Measurements from ENCODE around the gene RP9. TPM values are rescaled to one million over a fixed set of nuclear protein-coding genes. Genes with fewer than 3 reads are reported as not detected.
A peak's percentile ranks its signal among the peaks of the same experiment; 100 is the strongest.

Gene RP9
- total and polyA plus RNA-seq, 9 of the 15 experiments (the other 6 are each of a cell fraction or from before 2014, with no cell fraction given), result 10.7 to 44.8 (median 33.4) TPM

DNA sequence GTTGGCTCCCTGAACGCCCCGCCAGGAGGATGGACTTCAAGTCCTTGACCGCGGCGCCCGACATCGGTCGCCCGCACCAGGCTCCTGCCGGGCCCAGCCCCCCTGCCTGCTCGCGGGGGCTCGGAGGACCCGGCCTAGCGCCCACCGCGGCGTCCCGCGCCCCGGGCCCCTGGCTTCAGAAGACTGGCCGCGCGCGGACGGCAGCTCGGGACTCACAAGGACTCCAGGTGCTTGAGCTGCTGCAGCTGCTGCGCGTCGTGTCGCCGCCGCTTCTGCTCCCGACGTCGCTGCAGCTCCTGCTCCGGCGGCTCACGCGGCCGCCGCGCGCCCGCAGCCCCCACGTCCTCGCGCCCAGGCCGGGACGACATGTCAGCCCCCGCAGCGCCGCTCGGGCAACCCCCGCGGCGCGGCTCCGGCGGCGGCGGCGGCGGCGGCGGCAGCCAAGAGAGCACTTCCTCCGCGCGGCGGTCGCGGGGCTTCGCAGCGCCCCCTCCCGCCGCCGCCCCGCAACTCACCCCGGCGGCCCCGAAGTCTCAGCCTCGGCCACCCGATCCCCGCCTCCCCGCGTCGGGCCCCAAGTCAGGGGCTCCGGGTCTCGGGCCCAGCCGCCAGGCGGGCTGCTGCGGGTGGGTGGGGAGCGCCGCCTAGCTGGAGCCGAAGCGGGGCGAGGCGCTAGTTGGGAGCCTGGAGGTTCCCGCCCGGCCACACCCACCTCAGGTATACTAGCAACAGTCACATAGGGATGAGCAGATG, at the start of gene RP9 (continued):
- peak; percentile 76 for TF ChIP-seq KDM5B (IDR thresholded peaks at IDR 0.05; ENCODE audit: insufficient replicate concordance, low read depth, low read length)
- no peak for TF ChIP-seq MYC (IDR thresholded peaks at IDR 0.05; ENCODE audit: low read depth, low read length)
- TF ChIP-seq MYC (CRISPR knock-in tag; IDR thresholded peaks at IDR 0.05; ENCODE audit: borderline replicate concordance, low read depth), result no peak
- no peak for TF ChIP-seq XRCC3 (IDR thresholded peaks at IDR 0.05)
- peak; percentile 41; the same call in 1 of the 2 replicates for TF ChIP-seq L3MBTL2 (IDR thresholded peaks at IDR 0.05)
- TF ChIP-seq, protein P1, sequence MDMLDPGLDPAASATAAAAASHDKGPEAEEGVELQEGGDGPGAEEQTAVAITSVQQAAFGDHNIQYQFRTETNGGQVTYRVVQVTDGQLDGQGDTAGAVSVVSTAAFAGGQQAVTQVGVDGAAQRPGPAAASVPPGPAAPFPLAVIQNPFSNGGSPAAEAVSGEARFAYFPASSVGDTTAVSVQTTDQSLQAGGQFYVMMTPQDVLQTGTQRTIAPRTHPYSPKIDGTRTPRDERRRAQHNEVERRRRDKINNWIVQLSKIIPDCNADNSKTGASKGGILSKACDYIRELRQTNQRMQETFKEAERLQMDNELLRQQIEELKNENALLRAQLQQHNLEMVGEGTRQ (CRISPR knock-in tag; IDR thresholded peaks at IDR 0.05), result no peak
- TF ChIP-seq DNMT1 (IDR thresholded peaks at IDR 0.05), result no peak
- TF ChIP-seq, protein P2, sequence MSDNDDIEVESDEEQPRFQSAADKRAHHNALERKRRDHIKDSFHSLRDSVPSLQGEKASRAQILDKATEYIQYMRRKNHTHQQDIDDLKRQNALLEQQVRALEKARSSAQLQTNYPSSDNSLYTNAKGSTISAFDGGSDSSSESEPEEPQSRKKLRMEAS (CRISPR knock-in tag; IDR thresholded peaks at IDR 0.05), result no peak
- no peak for TF ChIP-seq TOE1 (IDR thresholded peaks at IDR 0.05; ENCODE audit: borderline replicate concordance)
- TF ChIP-seq TOE1 (CRISPR knock-in tag; IDR thresholded peaks at IDR 0.05; ENCODE audit: borderline replicate concordance, low read depth), result no peak
- TF ChIP-seq, protein P3, sequence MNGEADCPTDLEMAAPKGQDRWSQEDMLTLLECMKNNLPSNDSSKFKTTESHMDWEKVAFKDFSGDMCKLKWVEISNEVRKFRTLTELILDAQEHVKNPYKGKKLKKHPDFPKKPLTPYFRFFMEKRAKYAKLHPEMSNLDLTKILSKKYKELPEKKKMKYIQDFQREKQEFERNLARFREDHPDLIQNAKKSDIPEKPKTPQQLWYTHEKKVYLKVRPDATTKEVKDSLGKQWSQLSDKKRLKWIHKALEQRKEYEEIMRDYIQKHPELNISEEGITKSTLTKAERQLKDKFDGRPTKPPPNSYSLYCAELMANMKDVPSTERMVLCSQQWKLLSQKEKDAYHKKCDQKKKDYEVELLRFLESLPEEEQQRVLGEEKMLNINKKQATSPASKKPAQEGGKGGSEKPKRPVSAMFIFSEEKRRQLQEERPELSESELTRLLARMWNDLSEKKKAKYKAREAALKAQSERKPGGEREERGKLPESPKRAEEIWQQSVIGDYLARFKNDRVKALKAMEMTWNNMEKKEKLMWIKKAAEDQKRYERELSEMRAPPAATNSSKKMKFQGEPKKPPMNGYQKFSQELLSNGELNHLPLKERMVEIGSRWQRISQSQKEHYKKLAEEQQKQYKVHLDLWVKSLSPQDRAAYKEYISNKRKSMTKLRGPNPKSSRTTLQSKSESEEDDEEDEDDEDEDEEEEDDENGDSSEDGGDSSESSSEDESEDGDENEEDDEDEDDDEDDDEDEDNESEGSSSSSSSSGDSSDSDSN (IDR thresholded peaks at IDR 0.05; ENCODE audit: borderline replicate concordance in 1 of 2, low read depth in 2 of 2, low read length in 2 of 2), result peak; percentile 70 to 73; a peak in 2 of 4 replicates
- TF ChIP-seq TAF1 (IDR thresholded peaks at IDR 0.05; ENCODE audit: control insufficient read depth, extremely low read depth, insufficient read depth, low read length, severe bottlenecking), result peak; percentile 74
- TF ChIP-seq, protein P4, sequence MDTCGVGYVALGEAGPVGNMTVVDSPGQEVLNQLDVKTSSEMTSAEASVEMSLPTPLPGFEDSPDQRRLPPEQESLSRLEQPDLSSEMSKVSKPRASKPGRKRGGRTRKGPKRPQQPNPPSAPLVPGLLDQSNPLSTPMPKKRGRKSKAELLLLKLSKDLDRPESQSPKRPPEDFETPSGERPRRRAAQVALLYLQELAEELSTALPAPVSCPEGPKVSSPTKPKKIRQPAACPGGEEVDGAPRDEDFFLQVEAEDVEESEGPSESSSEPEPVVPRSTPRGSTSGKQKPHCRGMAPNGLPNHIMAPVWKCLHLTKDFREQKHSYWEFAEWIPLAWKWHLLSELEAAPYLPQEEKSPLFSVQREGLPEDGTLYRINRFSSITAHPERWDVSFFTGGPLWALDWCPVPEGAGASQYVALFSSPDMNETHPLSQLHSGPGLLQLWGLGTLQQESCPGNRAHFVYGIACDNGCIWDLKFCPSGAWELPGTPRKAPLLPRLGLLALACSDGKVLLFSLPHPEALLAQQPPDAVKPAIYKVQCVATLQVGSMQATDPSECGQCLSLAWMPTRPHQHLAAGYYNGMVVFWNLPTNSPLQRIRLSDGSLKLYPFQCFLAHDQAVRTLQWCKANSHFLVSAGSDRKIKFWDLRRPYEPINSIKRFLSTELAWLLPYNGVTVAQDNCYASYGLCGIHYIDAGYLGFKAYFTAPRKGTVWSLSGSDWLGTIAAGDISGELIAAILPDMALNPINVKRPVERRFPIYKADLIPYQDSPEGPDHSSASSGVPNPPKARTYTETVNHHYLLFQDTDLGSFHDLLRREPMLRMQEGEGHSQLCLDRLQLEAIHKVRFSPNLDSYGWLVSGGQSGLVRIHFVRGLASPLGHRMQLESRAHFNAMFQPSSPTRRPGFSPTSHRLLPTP (IDR thresholded peaks at IDR 0.05; ENCODE audit: borderline replicate concordance, extremely low read depth, insufficient read length), result no peak
- no peak for TF ChIP-seq TARDBP (IDR thresholded peaks at IDR 0.05)
- no peak for TF ChIP-seq MEF2A (IDR thresholded peaks at IDR 0.05; ENCODE audit: control insufficient read depth, low read depth, low read length)
- TF ChIP-seq, protein P5, sequence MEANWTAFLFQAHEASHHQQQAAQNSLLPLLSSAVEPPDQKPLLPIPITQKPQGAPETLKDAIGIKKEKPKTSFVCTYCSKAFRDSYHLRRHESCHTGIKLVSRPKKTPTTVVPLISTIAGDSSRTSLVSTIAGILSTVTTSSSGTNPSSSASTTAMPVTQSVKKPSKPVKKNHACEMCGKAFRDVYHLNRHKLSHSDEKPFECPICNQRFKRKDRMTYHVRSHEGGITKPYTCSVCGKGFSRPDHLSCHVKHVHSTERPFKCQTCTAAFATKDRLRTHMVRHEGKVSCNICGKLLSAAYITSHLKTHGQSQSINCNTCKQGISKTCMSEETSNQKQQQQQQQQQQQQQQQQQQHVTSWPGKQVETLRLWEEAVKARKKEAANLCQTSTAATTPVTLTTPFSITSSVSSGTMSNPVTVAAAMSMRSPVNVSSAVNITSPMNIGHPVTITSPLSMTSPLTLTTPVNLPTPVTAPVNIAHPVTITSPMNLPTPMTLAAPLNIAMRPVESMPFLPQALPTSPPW (CRISPR knock-in tag; IDR thresholded peaks at IDR 0.05), result peak; percentile 71
